ENCODE results near the gene LRCOL1.

Gene LRCOL1

GRCh38 chr12:132574271-132574996, 35.9 kb downstream of the LRCOL1 start:
- TF ChIP-seq CTCF (IDR thresholded peaks at IDR 0.05) (no peak), ZFX (IDR thresholded peaks at IDR 0.05; ENCODE audit: borderline replicate concordance) (no peak)
- no peak overlapping the region for H3K27ac ChIP-seq

GRCh38 chr12:132572801-132573760, 37.3 kb downstream of the LRCOL1 start:
- no peak overlapping the region for H3K27ac ChIP-seq
- no peak for TF ChIP-seq ZFX (IDR thresholded peaks at IDR 0.05; ENCODE audit: borderline replicate concordance)

- H3K27ac ChIP-seq: no peak overlapping the region
- TF ChIP-seq ZFX (IDR thresholded peaks at IDR 0.05; ENCODE audit: borderline replicate concordance) (no peak), CTCF (IDR thresholded peaks at IDR 0.05) (no peak)
These were observed 38.3 kb downstream of the LRCOL1 start for GRCh38 chr12:132572106-132572505.

- H3K27ac ChIP-seq: no peak overlapping the region
- no peak for TF ChIP-seq CTCF (IDR thresholded peaks at IDR 0.05)
- no peak for TF ChIP-seq ZFX (IDR thresholded peaks at IDR 0.05; ENCODE audit: borderline replicate concordance)
These were observed 38.8 kb downstream of the LRCOL1 start for GRCh38 chr12:132571598-132571997.

GRCh38 chr12:132571051-132571450, 39.3 kb downstream of the LRCOL1 start:
- TF ChIP-seq CTCF (IDR thresholded peaks at IDR 0.05) (no peak), ZFX (IDR thresholded peaks at IDR 0.05; ENCODE audit: borderline replicate concordance) (no peak)
- no peak overlapping the region for H3K27ac ChIP-seq

- TF ChIP-seq CTCF (IDR thresholded peaks at IDR 0.05) (no peak), ZFX (IDR thresholded peaks at IDR 0.05; ENCODE audit: borderline replicate concordance) (no peak)
- no peak overlapping the region for H3K27ac ChIP-seq
These were observed 39.7 kb downstream of the LRCOL1 start for GRCh38 chr12:132570635-132571034.

- H3K27ac ChIP-seq: no peak overlapping the region
- no peak for TF ChIP-seq CTCF (IDR thresholded peaks at IDR 0.05)
- TF ChIP-seq ZFX (IDR thresholded peaks at IDR 0.05; ENCODE audit: borderline replicate concordance): no peak
These were observed 40.4 kb downstream of the LRCOL1 start for GRCh38 chr12:132569856-132570480.
